ENCODE data around the gene NXNL1.

GRCh38 chr19:17411801-17412200 is 48.9 kb downstream of the NXNL1 start:
- TF ChIP-seq CTCF (IDR thresholded peaks at IDR 0.05) = no peak
- no peak for TF ChIP-seq POLR2AphosphoS5 (IDR thresholded peaks at IDR 0.05)
